ENCODE results near the gene NF2. TPM values are rescaled to one million over a fixed set of nuclear protein-coding genes. Genes with fewer than 3 reads are reported as not detected.

NF2 gene
- total and polyA plus RNA-seq, 2 experiments from 2014 or later: 14.4 to 54.5 TPM

DNA sequence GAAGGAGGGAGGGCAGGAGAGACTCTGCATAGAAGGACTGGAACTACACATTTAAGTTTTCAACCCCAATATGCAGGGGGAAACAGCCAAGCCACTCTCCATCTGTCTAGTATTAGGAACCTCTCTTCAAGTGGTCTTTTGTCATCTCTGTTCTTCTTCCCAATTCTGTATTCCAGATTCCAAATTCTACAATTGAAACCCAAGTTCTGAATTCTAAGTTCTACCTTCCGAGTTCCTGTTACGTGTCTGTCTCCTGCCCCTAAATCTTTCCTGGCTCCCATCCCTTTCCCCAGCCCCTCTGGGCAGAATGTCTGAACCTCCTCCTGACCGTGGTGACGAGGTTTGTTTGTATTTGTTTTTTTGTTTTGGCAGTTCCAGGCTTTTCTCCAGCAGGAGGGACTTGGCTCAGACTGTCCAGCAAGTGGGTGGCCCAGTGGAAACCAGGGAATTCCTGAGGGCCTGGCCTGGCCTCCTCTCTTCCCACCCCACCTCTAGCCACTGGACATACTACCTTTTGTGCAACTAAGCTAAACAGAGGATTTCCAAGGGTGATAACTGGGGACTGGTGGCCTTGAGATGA lies 48.3 kb upstream of the NF2 start:
- Histone ChIP-seq H3K79me2 (replicated peaks; ENCODE audit: insufficient read depth) (peaks cover 17% of the 10 kb centered on the region), H3K27ac (ENCODE audit: low read depth) (no peak overlapping the region), H4K20me1 (replicated peaks; ENCODE audit: insufficient read depth) (no peaks in the 10 kb centered on the region), H3K4me2 (no peak overlapping the region), H3K36me3 (ENCODE audit: insufficient read depth) (peaks cover 48% of the 10 kb centered on the region), H3K4me1 (ENCODE audit: insufficient read depth) (no peaks in the 10 kb centered on the region), H3F3A (replicated peaks; ENCODE audit: low read depth) (peaks cover 10% of the 10 kb centered on the region; the same call in 1 of the 2 replicates), H3K9me2 (ENCODE audit: insufficient read depth) (no peaks in the 10 kb centered on the region), H2AFZ (no peak overlapping the region), H3K27me3 (ENCODE audit: insufficient read depth) (no peaks in the 10 kb centered on the region), H3K4me3 (no peak overlapping the region)
- Mint-ChIP-seq H3K27ac (no peak overlapping the region; the same call in 1 of the 2 replicates), H3K4me3 (no peak overlapping the region), H3K9me3 (peaks cover 4% of the 10 kb centered on the region; the same call in 2 of the 3 replicates), H3K4me1 (peaks cover 3% of the 10 kb centered on the region; the same call in 2 of the 3 replicates), H3K27me3 (ENCODE audit: insufficient read depth, low read depth, poor library complexity) (peaks cover 2% of the 10 kb centered on the region), H3K36me3 (ENCODE audit: low read depth) (peaks cover 69% of the 10 kb centered on the region)
- no peak for TF ChIP-seq EZH2 (IDR thresholded peaks at IDR 0.05; ENCODE audit: low read depth, unreplicated experiment)
- TF ChIP-seq CTCF (conservative IDR thresholded peaks at IDR 0.05; ENCODE audit: low read depth in 2 of 2): no peak
- TF ChIP-seq ZNF331 (CRISPR knock-in tag; IDR thresholded peaks at IDR 0.05; ENCODE audit: low read depth): no peak
- no peak for TF ChIP-seq POLR2AphosphoS5 (IDR thresholded peaks at IDR 0.05; ENCODE audit: low read depth)
- no peak for DNase-seq (ENCODE audit: low spot score)
- ATAC-seq: no peak

GRCh38 chr22:29559030-29559429 lies 44.4 kb upstream of the NF2 start:
- no peaks in the 10 kb centered on the region for H3K79me2 ChIP-seq (replicated peaks; ENCODE audit: insufficient read depth)
- no peak overlapping the region for H2AFZ ChIP-seq
- no peak overlapping the region for H3K4me2 ChIP-seq
- Mint-ChIP-seq H3K36me3 (ENCODE audit: low read depth) (peaks cover 77% of the 10 kb centered on the region), H3K27me3 (ENCODE audit: insufficient read depth, low read depth, poor library complexity) (peaks cover 2% of the 10 kb centered on the region), H3K4me1 (no peaks in the 10 kb centered on the region; the same call in 2 of the 3 replicates), H3K4me3 (no peak overlapping the region), H3K27ac (no peak overlapping the region), H3K9me3 (no peaks in the 10 kb centered on the region)
- no peaks in the 10 kb centered on the region for H3K9me2 ChIP-seq (ENCODE audit: insufficient read depth)
- no peak overlapping the region for H3K4me3 ChIP-seq
- no peaks in the 10 kb centered on the region for H3K27me3 ChIP-seq (ENCODE audit: insufficient read depth)
- no peak for DNase-seq (ENCODE audit: low spot score)
- no peak overlapping the region for H3K27ac ChIP-seq (ENCODE audit: low read depth)
- H3F3A ChIP-seq (replicated peaks; ENCODE audit: low read depth): peaks cover 10% of the 10 kb centered on the region; the same call in 1 of the 2 replicates
- ATAC-seq: no peak
- no peaks in the 10 kb centered on the region for H3K4me1 ChIP-seq (ENCODE audit: insufficient read depth)
- H4K20me1 ChIP-seq (replicated peaks; ENCODE audit: insufficient read depth): peaks cover 3% of the 10 kb centered on the region; the same call in 1 of the 2 replicates
- H3K36me3 ChIP-seq (ENCODE audit: insufficient read depth): peaks cover 64% of the 10 kb centered on the region
- TF ChIP-seq NANOG (IDR thresholded peaks at IDR 0.05; ENCODE audit: borderline replicate concordance): no peak
- no peak for TF ChIP-seq ZNF331 (CRISPR knock-in tag; IDR thresholded peaks at IDR 0.05; ENCODE audit: low read depth)
- TF ChIP-seq, protein P1, sequence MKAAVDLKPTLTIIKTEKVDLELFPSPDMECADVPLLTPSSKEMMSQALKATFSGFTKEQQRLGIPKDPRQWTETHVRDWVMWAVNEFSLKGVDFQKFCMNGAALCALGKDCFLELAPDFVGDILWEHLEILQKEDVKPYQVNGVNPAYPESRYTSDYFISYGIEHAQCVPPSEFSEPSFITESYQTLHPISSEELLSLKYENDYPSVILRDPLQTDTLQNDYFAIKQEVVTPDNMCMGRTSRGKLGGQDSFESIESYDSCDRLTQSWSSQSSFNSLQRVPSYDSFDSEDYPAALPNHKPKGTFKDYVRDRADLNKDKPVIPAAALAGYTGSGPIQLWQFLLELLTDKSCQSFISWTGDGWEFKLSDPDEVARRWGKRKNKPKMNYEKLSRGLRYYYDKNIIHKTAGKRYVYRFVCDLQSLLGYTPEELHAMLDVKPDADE (IDR thresholded peaks at IDR 0.05): no peak
- TF ChIP-seq STAT1 (IDR thresholded peaks at IDR 0.05; ENCODE audit: unreplicated experiment): no peak
- no peak for TF ChIP-seq POLR2AphosphoS5 (IDR thresholded peaks at IDR 0.05; ENCODE audit: low read depth)
- TF ChIP-seq CTCF (conservative IDR thresholded peaks at IDR 0.05; ENCODE audit: low read depth in 2 of 2): no peak
- no peak for TF ChIP-seq EZH2 (IDR thresholded peaks at IDR 0.05; ENCODE audit: low read depth, unreplicated experiment)
- no peak for TF ChIP-seq JUNB (IDR thresholded peaks at IDR 0.05; ENCODE audit: unreplicated experiment)
- no peak for TF ChIP-seq EZH2phosphoT487 (IDR thresholded peaks at IDR 0.05; ENCODE audit: unreplicated experiment)
